Measurements from ENCODE around the gene MATR3. TPM values are rescaled to one million over a fixed set of nuclear protein-coding genes. Genes with fewer than 3 reads are reported as not detected.

MATR3 gene
- total RNA-seq, 3 donors from 2014 or later (not counting 1 experiment from before 2014, with no cell fraction given), result 290 to 324 (median 297) TPM

DNA sequence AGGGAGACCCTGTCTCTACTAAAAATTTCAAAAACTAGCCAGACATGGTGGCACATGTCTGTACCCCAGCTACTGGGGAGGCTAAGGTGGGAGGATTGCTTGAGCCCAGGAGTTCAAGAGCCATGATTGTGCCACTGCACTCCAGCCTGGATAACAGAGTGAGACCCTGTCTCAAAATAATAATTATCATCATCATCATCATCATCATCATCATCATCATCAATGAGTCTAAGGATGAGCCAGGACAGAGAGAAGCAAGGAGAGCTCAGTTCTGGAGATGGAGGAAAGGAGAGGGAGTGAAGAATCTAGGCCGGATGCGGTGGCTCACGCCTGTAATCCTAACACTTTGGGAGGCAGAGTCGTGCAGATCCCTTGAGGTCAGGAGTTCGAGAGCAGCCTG lies 36.7 kb upstream of the MATR3 start:
- Histone ChIP-seq H3K27me3 (ENCODE audit: control insufficient read depth, insufficient read depth, low read length) (no peaks in the 10 kb centered on the region), H3K27ac (ENCODE audit: low read length) (no peak overlapping the region), H3K9me3 (ENCODE audit: control insufficient read depth, insufficient read depth, low read length) (no peaks in the 10 kb centered on the region), H3K36me3 (ENCODE audit: control insufficient read depth, insufficient read depth, low read length) (no peaks in the 10 kb centered on the region), H3K4me3 (ENCODE audit: low read length) (no peak overlapping the region), H3K4me1 (ENCODE audit: control insufficient read depth, insufficient read depth, low read length) (no peaks in the 10 kb centered on the region)
- Mint-ChIP-seq H3K4me1 (no peaks in the 10 kb centered on the region), H3K9me3 (no peaks in the 10 kb centered on the region), H3K4me3 (no peak overlapping the region), H3K36me3 (no peaks in the 10 kb centered on the region), H3K27me3 (ENCODE audit: low read depth in 2 of 2) (peaks cover 3 to 25% of the 10 kb centered on the region in 2 donors), H3K27ac (no peak overlapping the region)
- intact Hi-C loops (cut with micrococcal nuclease), result no loop called here
- no peak for DNase-seq
- WGBS (ENCODE audit: insufficient coverage), result 92% methylated on average over 5 of the region's 5 CpGs
- no peak for TF ChIP-seq CTCF (IDR thresholded peaks at IDR 0.05)
- ATAC-seq, result no peak

- Mint-ChIP-seq H3K9me3 (no peaks in the 10 kb centered on the region), H3K4me3 (no peak overlapping the region), H3K36me3 (no peaks in the 10 kb centered on the region), H3K27me3 (ENCODE audit: low read depth in 2 of 2) (peaks cover 5 to 25% of the 10 kb centered on the region in 2 donors), H3K4me1 (peaks cover 0 to 4% of the 10 kb centered on the region in 2 donors), H3K27ac (no peak overlapping the region)
- DNase-seq (no peak), ATAC-seq (no peak)
- no peaks in the 10 kb centered on the region for H3K9me3 ChIP-seq (ENCODE audit: control insufficient read depth, insufficient read depth, low read length)
- WGBS (ENCODE audit: insufficient coverage), result 44% methylated on average over 6 of the region's 6 CpGs
- TF ChIP-seq CTCF (IDR thresholded peaks at IDR 0.05), result no peak
- intact Hi-C loops (cut with micrococcal nuclease), result loop anchor here (5.0 kb wide), 1 partner anchor 620 kb away; no protein-coding TSS in a partner anchor
- H3K36me3 ChIP-seq (ENCODE audit: control insufficient read depth, insufficient read depth, low read length), result no peaks in the 10 kb centered on the region
- H3K4me3 ChIP-seq (ENCODE audit: low read length), result no peak overlapping the region
- no peaks in the 10 kb centered on the region for H3K4me1 ChIP-seq (ENCODE audit: control insufficient read depth, insufficient read depth, low read length)
- no peak overlapping the region for H3K27ac ChIP-seq (ENCODE audit: low read length)
- H3K27me3 ChIP-seq (ENCODE audit: control insufficient read depth, insufficient read depth, low read length), result no peaks in the 10 kb centered on the region
These were observed 31.3 kb upstream of the MATR3 start for GRCh38 chr5:139262059-139262741.

DNA sequence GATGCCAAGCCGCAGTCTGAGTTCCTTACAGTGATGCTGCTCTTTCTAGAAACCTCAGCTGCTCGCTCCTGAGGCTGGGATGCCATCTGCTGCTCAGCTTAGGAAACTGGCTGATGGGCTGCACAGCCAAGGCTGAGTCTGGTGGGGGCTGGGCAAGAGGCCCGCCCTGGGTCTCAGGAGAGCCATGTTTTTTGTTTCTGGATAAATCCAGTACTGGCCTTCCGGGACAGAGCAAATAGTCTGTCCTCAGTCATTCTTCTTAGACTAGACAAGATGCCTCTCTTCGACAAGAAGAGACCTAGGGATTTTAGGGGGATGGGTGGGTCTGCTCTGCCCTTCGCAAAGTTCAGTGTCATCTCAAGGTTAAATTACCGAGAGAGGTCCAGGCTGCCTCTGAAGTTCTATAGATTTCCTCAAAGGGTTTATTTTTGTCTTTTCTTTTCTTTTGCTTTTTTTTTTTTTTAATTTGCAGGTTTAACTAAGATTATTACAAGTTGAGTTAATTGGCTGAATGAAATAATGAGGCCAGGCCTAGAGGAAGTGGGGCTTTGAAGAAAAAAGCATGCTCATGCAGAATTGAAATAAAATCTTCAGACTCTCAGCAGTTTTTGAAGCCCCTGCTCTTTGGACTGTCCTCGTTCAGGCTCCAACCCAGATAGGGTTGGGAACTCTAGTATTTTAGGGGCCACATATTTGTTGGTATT lies 30.6 kb upstream of the MATR3 start:
- Histone ChIP-seq H3K9me3 (ENCODE audit: control insufficient read depth, insufficient read depth, low read length) (no peaks in the 10 kb centered on the region), H3K27ac (ENCODE audit: low read length) (no peak overlapping the region), H3K27me3 (ENCODE audit: control insufficient read depth, insufficient read depth, low read length) (no peaks in the 10 kb centered on the region), H3K36me3 (ENCODE audit: control insufficient read depth, insufficient read depth, low read length) (no peaks in the 10 kb centered on the region), H3K4me1 (ENCODE audit: control insufficient read depth, insufficient read depth, low read length) (no peaks in the 10 kb centered on the region), H3K4me3 (ENCODE audit: low read length) (no peak overlapping the region)
- intact Hi-C loops (cut with micrococcal nuclease), result loop anchor here (5.0 kb wide), 1 partner anchor 621 kb away; no protein-coding TSS in a partner anchor
- H3K27ac Mint-ChIP-seq, result no peak overlapping the region
- no peak overlapping the region for H3K4me3 Mint-ChIP-seq
- TF ChIP-seq CTCF (IDR thresholded peaks at IDR 0.05), result peak; percentile 16
- H3K36me3 Mint-ChIP-seq, result no peaks in the 10 kb centered on the region
- no peaks in the 10 kb centered on the region for H3K9me3 Mint-ChIP-seq
- ATAC-seq, result peak; percentile 69 to 90 (median 78)
- H3K27me3 Mint-ChIP-seq (ENCODE audit: low read depth in 2 of 2), result peaks cover 2 to 25% of the 10 kb centered on the region in 2 donors
- peaks cover 0 to 5% of the 10 kb centered on the region in 2 donors for H3K4me1 Mint-ChIP-seq
- peak; percentile 21 to 79 for DNase-seq
- WGBS (ENCODE audit: insufficient coverage), result 40% methylated on average over 8 of the region's 8 CpGs
